GM12872 (cell line): ENCODE data around the gene HLA-DQA2.

Source experiments
- TF ChIP-seq, protein P1 (sequence below): IDR thresholded peaks from 3 replicates; pipeline ENCODE4 v1.5.1; 2011; ENCODE audit warnings: low read depth, mild to moderate bottlenecking, low read length, moderate library complexity; ENCODE audit not compliant: insufficient read depth

The HLA-DQA2 gene

DNA sequence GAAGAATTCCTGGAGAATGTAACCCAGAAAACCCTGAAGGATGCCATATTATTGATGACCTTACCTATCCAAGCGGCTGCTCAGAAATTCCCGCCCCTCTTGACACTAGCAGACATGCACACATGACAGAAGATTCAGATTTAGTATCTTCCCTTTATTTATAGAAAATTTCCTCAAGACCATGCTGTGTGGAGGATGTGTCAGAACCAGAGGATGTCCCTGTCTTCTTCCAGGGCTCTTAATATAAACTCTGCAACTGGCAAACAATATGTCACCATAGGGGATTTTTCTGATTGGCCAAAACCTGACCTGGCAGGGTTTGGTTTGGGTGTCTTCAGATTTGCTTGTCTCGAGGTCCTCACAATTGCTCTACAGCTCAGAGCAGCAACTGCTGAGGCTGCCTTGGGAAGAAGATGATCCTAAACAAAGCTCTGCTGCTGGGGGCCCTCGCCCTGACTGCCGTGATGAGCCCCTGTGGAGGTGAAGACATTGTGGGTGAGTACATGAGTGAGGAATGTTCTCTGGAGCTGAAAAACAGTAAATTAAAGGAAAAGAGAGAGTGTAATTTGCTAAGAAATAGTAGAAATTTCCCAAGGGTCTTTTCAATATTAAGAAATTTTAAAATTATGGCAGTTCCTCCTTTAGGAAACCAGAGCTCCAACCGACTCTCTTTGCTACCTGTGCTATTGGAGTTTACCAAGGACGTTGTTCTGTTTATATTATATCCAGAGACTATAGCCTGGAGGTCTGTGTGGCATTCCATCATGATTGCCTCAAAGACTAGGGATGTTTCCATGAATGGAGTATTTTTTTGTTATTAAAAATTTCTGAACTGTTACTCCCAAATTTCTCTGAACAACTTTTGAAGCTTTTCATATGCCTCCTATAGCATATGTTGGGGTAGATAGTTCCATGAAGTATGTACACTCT, at the start of gene HLA-DQA2:
Gene HLA-DQA2, plus strand, starts transcription at position 361 of the 930 bp plus-strand sequence. Its CDS starts 53 bp downstream, at position 414.
- TF ChIP-seq, protein P1, sequence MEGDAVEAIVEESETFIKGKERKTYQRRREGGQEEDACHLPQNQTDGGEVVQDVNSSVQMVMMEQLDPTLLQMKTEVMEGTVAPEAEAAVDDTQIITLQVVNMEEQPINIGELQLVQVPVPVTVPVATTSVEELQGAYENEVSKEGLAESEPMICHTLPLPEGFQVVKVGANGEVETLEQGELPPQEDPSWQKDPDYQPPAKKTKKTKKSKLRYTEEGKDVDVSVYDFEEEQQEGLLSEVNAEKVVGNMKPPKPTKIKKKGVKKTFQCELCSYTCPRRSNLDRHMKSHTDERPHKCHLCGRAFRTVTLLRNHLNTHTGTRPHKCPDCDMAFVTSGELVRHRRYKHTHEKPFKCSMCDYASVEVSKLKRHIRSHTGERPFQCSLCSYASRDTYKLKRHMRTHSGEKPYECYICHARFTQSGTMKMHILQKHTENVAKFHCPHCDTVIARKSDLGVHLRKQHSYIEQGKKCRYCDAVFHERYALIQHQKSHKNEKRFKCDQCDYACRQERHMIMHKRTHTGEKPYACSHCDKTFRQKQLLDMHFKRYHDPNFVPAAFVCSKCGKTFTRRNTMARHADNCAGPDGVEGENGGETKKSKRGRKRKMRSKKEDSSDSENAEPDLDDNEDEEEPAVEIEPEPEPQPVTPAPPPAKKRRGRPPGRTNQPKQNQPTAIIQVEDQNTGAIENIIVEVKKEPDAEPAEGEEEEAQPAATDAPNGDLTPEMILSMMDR: no peak

DNA sequence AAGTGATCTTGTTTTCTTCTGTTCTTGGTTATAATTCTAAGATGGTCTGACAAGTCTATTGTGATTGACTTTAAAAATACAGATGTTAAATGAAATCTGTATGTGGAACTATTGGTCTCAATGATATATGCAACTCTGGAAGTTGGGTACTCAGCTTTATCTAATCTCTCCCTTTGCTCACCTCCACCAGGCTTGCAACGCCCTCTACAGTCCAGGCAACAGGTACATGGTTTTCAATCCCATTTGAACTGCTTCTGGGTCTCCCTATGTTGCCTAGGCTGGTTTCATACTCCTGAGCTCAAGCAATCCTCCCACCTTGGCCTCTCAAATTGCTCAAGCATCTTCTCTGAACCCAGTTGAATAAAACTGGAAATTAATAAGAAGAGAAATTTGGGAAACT, 49.2 kb upstream of the HLA-DQA2 start:
- TF ChIP-seq, protein P1: peak; percentile 74

DNA sequence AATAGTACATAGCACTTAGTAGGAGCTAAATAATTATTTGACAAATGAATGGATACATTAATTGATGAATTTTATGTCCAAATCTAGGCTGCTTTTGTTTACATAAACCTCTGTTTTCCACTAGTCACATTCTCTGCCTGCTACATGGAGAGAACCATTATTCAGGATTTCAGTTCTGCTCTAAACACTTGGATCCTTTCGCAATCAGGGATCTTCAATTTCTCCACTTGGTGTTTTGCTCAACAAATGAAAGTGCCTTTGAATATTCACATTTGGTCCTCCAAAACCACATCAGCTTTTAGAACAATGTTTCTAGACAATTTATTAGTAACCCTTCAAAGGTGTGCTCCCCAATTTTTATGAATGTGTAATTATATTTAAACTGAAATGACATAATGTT, 44.2 kb upstream of the HLA-DQA2 start:
- TF ChIP-seq, protein P1: no peak

DNA sequence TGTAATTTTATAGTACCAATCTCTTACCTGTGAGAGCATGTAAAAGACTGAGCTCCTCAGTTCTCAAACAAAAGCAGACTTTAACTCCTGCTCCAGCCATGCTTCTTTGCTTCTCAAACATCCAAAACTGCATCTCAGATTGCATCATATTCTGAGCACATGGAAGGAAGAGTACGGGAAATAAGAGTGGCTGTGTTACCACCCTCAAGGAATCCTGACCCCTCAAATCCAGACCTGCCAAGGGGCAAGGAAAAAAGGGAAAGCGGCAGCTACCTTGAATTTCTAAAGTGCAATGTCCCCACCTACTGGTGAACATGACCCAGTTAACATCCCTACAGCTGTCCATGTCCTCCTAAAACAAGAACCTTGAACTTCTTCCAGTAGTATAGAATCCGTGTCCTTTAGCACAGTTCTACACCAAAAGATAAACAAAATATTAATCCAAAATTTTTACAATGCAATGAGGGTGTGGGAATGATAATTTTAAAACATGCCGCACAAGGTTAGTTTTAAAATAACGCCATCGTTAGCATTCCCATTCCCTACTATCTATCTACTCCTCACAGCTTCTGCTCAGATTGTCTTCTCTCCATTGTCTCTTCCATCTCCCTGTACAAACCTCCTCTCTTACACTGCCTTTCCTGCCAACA, 40.7 kb upstream of the HLA-DQA2 start:
- TF ChIP-seq, protein P1: peak; percentile 69

- TF ChIP-seq, protein P1: no peak
Observed at GRCh38 chr6:32703347-32703746, 37.8 kb upstream of the HLA-DQA2 start.

- TF ChIP-seq, protein P1: no peak
Observed at GRCh38 chr6:32709625-32710024, 31.6 kb upstream of the HLA-DQA2 start.

- TF ChIP-seq, protein P1: no peak
Observed at GRCh38 chr6:32713241-32713640, 27.9 kb upstream of the HLA-DQA2 start.
